ENCODE measurements around the gene BORCS5.

Gene BORCS5

DNA sequence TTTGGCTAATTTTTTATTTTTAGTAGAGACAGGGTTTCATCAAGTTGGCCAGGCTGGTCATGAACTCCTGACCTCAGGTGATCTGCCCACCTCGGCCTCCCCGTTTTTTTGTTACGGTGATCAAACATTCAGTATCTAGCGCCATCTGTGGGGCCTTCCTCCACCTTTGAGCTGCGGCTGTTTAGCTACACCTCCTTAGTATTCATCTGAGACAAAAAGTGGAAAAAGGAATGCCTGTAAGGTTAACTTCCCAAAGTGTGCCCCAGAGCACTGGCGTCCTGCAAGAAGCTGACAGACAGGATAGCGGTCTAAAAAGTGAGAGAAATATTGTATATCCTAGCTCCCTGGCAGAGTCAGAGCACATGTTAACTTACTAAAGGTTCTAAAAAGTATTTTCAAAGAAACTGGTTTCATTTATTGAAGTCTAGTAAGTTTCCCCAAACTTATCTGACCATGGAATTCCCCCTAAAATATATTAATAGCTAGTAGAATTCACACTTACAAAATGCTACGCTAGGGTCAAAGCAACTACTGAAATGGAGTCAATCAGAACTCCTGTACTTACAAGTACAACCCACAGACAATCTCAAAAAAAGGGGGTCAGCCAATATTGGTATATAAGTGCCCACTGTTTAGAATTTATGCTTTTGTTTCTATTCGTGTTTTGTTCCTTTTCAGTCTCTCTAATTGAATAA, 146.7 kb downstream of the BORCS5 start:
- H3K4me1 ChIP-seq (ENCODE audit: control insufficient read depth, insufficient read depth, low read length), result peaks cover 35% of the 10 kb centered on the region
- H3K27me3 ChIP-seq (ENCODE audit: control insufficient read depth, insufficient read depth, low read length), result no peaks in the 10 kb centered on the region
- H3K9me3 ChIP-seq (ENCODE audit: control insufficient read depth, insufficient read depth, low read length), result no peaks in the 10 kb centered on the region
- H3K36me3 ChIP-seq (ENCODE audit: control insufficient read depth, insufficient read depth, low read length), result no peaks in the 10 kb centered on the region
- H3K9ac ChIP-seq (ENCODE audit: low read depth, low read length), result no peak overlapping the region
- no peak overlapping the region for H3K4me3 ChIP-seq (ENCODE audit: low read depth, low read length)

- Histone ChIP-seq H3K9ac (ENCODE audit: low read depth, low read length) (no peak overlapping the region), H3K4me1 (ENCODE audit: control insufficient read depth, insufficient read depth, low read length) (peaks cover 37% of the 10 kb centered on the region), H3K4me3 (ENCODE audit: low read depth, low read length) (no peak overlapping the region)
Observed at GRCh38 chr12:12505544-12506495, 148.9 kb downstream of the BORCS5 start.

DNA sequence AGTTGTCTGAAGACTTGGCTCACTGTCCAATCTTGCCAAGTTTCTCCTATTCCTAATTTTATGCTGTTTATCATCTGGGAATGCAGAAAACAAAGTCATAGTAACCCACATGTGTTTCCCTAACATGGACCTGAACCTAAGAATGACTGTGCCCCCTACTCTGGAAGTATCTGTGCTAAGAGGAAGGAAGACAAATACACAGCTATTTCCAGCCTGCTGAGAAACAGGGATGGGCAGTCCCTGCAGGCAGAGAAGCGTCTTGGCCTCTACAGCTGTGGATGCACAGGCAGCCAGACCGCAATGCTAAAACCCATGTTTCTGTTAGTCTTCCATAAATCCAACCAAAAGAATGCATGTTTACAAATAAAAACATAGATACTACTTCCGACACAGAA, 149.6 kb downstream of the BORCS5 start:
- H3K4me1 ChIP-seq (ENCODE audit: control insufficient read depth, insufficient read depth, low read length), result peaks cover 37% of the 10 kb centered on the region
- no peaks in the 10 kb centered on the region for H3K27me3 ChIP-seq (ENCODE audit: control insufficient read depth, insufficient read depth, low read length)
- H3K9ac ChIP-seq (ENCODE audit: low read depth, low read length), result no peak overlapping the region
- no peak overlapping the region for H3K4me3 ChIP-seq (ENCODE audit: low read depth, low read length)
- H3K36me3 ChIP-seq (ENCODE audit: control insufficient read depth, insufficient read depth, low read length), result no peaks in the 10 kb centered on the region
- no peaks in the 10 kb centered on the region for H3K9me3 ChIP-seq (ENCODE audit: control insufficient read depth, insufficient read depth, low read length)

More at GRCh38 chr12:12505544-12506495, 148.9 kb downstream of the BORCS5 start:
- H3K27me3 ChIP-seq (ENCODE audit: control insufficient read depth, insufficient read depth, low read length), result no peaks in the 10 kb centered on the region
- H3K9me3 ChIP-seq (ENCODE audit: control insufficient read depth, insufficient read depth, low read length), result no peaks in the 10 kb centered on the region
- H3K36me3 ChIP-seq (ENCODE audit: control insufficient read depth, insufficient read depth, low read length), result no peaks in the 10 kb centered on the region

- no peaks in the 10 kb centered on the region for H3K36me3 ChIP-seq (ENCODE audit: control insufficient read depth, insufficient read depth, low read length)
- H3K4me3 ChIP-seq (ENCODE audit: low read depth, low read length), result no peak overlapping the region
- H3K9ac ChIP-seq (ENCODE audit: low read depth, low read length), result no peak overlapping the region
- H3K27me3 ChIP-seq (ENCODE audit: control insufficient read depth, insufficient read depth, low read length), result no peaks in the 10 kb centered on the region
- no peaks in the 10 kb centered on the region for H3K9me3 ChIP-seq (ENCODE audit: control insufficient read depth, insufficient read depth, low read length)
- peaks cover 37% of the 10 kb centered on the region for H3K4me1 ChIP-seq (ENCODE audit: control insufficient read depth, insufficient read depth, low read length)
Observed at GRCh38 chr12:12507121-12507520, 150.2 kb downstream of the BORCS5 start.

DNA sequence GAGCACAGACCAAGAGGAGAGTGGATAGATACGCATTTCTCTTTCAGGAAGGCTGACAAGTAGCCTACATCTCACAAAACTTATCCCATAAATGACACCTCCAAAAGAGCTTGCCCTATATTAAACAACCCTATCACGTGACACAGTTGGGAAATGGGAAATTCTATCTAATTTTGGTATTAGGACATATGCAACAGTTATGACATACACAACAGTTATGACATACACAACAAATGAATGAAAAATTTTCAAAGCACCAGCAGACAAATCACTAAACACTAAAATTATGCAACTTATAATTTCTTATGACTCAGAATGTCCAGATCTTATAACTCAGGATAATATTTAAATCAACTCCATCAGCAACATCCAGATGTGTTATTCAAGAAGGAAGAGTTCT, 151.7 kb downstream of the BORCS5 start:
- Histone ChIP-seq H3K4me1 (ENCODE audit: control insufficient read depth, insufficient read depth, low read length) (peaks cover 37% of the 10 kb centered on the region), H3K36me3 (ENCODE audit: control insufficient read depth, insufficient read depth, low read length) (no peaks in the 10 kb centered on the region), H3K27me3 (ENCODE audit: control insufficient read depth, insufficient read depth, low read length) (no peaks in the 10 kb centered on the region), H3K9ac (ENCODE audit: low read depth, low read length) (no peak overlapping the region), H3K4me3 (ENCODE audit: low read depth, low read length) (no peak overlapping the region), H3K9me3 (ENCODE audit: control insufficient read depth, insufficient read depth, low read length) (no peaks in the 10 kb centered on the region)

DNA sequence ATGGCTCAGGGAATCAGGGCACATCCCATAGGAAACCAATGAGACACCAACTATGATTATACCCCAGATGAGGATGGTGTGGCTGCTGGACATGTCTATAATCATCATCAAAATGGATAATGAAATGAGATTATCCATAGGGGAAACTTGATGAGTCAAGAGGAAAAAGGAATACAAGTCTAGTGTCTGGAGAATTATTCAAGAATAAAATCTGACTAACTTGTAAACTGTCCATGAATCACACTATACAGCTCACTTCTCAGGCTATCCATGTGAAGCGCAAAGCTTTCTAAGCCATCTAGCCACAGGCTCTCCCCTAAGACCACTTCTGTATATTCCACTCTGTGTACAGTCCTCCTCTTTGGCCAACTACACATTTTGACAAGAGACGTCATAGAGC, 153.3 kb downstream of the BORCS5 start:
- H3K9me3 ChIP-seq (ENCODE audit: control insufficient read depth, insufficient read depth, low read length), result no peaks in the 10 kb centered on the region
- H3K9ac ChIP-seq (ENCODE audit: low read depth, low read length), result no peak overlapping the region
- H3K27me3 ChIP-seq (ENCODE audit: control insufficient read depth, insufficient read depth, low read length), result no peaks in the 10 kb centered on the region
- H3K36me3 ChIP-seq (ENCODE audit: control insufficient read depth, insufficient read depth, low read length), result no peaks in the 10 kb centered on the region
- H3K4me1 ChIP-seq (ENCODE audit: control insufficient read depth, insufficient read depth, low read length), result peaks cover 34% of the 10 kb centered on the region
- no peak overlapping the region for H3K4me3 ChIP-seq (ENCODE audit: low read depth, low read length)

DNA sequence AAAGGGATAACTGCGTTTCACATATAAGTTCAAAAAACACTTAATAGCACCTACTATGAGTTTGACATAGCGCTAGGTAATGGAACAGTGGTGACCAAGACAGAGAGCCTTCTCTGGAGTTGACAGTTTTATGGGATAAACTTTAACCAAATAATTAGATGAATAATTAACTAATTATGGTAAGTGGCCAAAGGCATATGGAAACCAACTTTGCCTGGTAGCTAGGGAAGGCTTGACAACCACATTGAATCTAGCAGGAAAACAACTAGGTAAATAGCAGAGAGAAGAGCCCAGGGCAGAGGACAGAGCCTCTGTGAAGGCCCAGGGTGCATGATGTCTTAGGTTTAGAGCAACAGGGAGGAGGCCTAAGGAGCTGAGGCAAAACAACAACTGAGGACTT, 153.7 kb downstream of the BORCS5 start:
- H3K9me3 ChIP-seq (ENCODE audit: control insufficient read depth, insufficient read depth, low read length), result no peaks in the 10 kb centered on the region
- H3K9ac ChIP-seq (ENCODE audit: low read depth, low read length), result no peak overlapping the region
- no peaks in the 10 kb centered on the region for H3K36me3 ChIP-seq (ENCODE audit: control insufficient read depth, insufficient read depth, low read length)
- H3K4me3 ChIP-seq (ENCODE audit: low read depth, low read length), result no peak overlapping the region
- no peaks in the 10 kb centered on the region for H3K27me3 ChIP-seq (ENCODE audit: control insufficient read depth, insufficient read depth, low read length)
- H3K4me1 ChIP-seq (ENCODE audit: control insufficient read depth, insufficient read depth, low read length), result peaks cover 31% of the 10 kb centered on the region

DNA sequence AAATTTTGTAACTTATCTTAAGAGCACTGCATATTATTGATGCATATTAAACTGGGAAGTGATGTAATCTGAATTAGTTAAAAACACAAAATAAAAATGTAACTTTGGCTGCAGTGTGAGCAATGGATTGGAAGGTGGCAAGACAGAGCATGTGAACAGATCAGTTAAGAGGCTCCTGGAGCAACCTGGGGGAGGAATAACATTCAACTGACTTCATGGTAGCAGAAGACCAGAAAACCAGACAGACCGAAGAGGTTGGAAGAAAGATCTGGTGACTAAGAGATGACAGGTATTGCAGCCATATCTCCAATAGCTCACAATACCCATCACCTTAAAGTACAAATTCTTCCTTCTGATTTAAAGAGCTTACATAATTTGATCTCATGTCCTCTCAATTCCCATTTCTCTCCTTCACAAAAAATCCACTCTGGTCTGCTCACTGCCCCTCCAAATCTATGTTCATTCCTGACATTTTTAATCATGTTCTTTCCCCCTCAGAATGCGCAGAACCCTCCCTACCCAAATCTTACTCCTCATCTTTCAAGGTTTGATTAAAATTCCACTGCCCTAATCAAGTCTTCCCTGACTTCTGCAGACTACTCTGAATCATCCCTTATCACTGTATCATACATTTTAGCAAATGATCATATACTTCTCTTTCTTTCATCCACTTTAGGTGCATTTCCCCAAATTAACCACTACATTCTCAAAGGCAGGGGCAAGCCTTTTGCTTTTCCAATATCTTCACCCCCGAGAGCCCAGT, 154.3 kb downstream of the BORCS5 start:
- no peaks in the 10 kb centered on the region for H3K36me3 ChIP-seq (ENCODE audit: control insufficient read depth, insufficient read depth, low read length)
- no peak overlapping the region for H3K9ac ChIP-seq (ENCODE audit: low read depth, low read length)
- no peak overlapping the region for H3K4me3 ChIP-seq (ENCODE audit: low read depth, low read length)
- no peaks in the 10 kb centered on the region for H3K27me3 ChIP-seq (ENCODE audit: control insufficient read depth, insufficient read depth, low read length)
- no peaks in the 10 kb centered on the region for H3K9me3 ChIP-seq (ENCODE audit: control insufficient read depth, insufficient read depth, low read length)
- H3K4me1 ChIP-seq (ENCODE audit: control insufficient read depth, insufficient read depth, low read length), result peaks cover 26% of the 10 kb centered on the region

DNA sequence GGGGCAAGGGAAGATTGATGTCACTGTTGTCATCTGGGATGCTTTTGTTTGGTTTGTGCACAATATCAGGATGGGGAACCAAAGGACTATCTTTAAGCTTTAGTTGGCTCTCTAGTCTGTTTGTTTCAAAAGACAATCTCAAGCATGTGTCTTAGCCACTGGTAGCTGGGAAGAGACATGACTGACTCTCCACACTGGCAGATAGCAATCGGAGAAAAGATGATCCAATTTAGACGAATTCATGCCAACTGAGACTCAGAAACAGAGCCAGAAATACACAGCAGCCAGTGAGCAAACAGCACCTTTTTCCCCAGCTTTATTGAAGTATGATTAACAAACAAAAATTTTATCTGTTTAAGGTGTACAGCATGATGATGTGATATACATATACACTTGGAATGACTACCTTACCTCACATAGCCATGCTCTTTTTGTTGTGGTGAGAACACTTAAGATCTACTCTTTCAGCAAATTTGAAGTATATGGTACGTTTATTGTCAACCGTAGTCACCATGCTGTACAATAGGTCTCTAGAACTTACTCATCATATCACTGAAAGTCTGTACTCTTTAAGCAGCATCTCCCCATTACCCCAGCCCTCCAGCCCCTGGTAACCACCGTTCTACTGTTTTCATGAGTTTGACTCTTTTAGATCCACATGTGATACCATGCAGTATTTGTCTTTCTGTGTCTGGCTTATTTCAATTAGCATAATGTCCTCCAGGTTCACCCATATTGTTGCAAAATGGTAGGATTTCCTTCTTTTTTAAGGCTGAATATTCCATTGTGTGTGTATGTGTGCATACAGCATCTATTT, 155.2 kb downstream of the BORCS5 start:
- Histone ChIP-seq H3K9ac (ENCODE audit: low read depth, low read length) (no peak overlapping the region), H3K4me3 (ENCODE audit: low read depth, low read length) (no peak overlapping the region), H3K9me3 (ENCODE audit: control insufficient read depth, insufficient read depth, low read length) (no peaks in the 10 kb centered on the region), H3K27me3 (ENCODE audit: control insufficient read depth, insufficient read depth, low read length) (no peaks in the 10 kb centered on the region), H3K36me3 (ENCODE audit: control insufficient read depth, insufficient read depth, low read length) (no peaks in the 10 kb centered on the region), H3K4me1 (ENCODE audit: control insufficient read depth, insufficient read depth, low read length) (peaks cover 17% of the 10 kb centered on the region)

- H3K4me1 ChIP-seq (ENCODE audit: control insufficient read depth, insufficient read depth, low read length), result peaks cover 6% of the 10 kb centered on the region
- no peak overlapping the region for H3K4me3 ChIP-seq (ENCODE audit: low read depth, low read length)
- H3K36me3 ChIP-seq (ENCODE audit: control insufficient read depth, insufficient read depth, low read length), result no peaks in the 10 kb centered on the region
- no peak overlapping the region for H3K9ac ChIP-seq (ENCODE audit: low read depth, low read length)
- H3K27me3 ChIP-seq (ENCODE audit: control insufficient read depth, insufficient read depth, low read length), result no peaks in the 10 kb centered on the region
- no peaks in the 10 kb centered on the region for H3K9me3 ChIP-seq (ENCODE audit: control insufficient read depth, insufficient read depth, low read length)
Observed at GRCh38 chr12:12513416-12514006, 156.6 kb downstream of the BORCS5 start.

DNA sequence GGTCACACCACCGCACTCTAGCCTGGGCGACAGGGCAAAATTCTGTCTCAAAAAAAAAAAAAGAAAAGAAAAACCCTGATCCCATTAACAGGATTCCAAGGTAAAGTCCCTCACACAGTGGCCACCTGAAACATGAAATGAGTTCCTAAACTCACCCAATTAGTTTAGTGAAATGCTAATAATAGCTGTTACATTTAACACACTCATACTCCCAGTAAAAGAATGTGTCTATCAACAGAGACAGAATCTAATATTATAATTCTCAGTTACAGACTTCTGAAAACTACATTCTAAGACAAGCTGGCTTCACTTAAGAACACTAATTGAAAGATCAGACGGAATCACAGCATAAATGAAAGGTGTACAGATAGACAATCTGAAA, 161.6 kb downstream of the BORCS5 start:
- H3K27me3 ChIP-seq (ENCODE audit: control insufficient read depth, insufficient read depth, low read length), result no peaks in the 10 kb centered on the region
- no peaks in the 10 kb centered on the region for H3K9me3 ChIP-seq (ENCODE audit: control insufficient read depth, insufficient read depth, low read length)
- H3K4me1 ChIP-seq (ENCODE audit: control insufficient read depth, insufficient read depth, low read length), result peaks cover 8% of the 10 kb centered on the region
- no peaks in the 10 kb centered on the region for H3K36me3 ChIP-seq (ENCODE audit: control insufficient read depth, insufficient read depth, low read length)
- H3K9ac ChIP-seq (ENCODE audit: low read depth, low read length), result no peak overlapping the region
- H3K4me3 ChIP-seq (ENCODE audit: low read depth, low read length), result no peak overlapping the region

Data from iPS-15b (cell line).